GM18519 (cell line): ENCODE data around the gene HSP90AA1.

ENCODE experiments used
- ATAC-seq: cut with Tn5 transposase; IDR thresholded peaks from one replicate; pipeline ENCODE4 v1.9.1; 2021; ENCODE audit warnings: mild to moderate bottlenecking, moderate library complexity; ENCODE audit not compliant: unreplicated experiment, low FRiP score

Gene HSP90AA1

DNA sequence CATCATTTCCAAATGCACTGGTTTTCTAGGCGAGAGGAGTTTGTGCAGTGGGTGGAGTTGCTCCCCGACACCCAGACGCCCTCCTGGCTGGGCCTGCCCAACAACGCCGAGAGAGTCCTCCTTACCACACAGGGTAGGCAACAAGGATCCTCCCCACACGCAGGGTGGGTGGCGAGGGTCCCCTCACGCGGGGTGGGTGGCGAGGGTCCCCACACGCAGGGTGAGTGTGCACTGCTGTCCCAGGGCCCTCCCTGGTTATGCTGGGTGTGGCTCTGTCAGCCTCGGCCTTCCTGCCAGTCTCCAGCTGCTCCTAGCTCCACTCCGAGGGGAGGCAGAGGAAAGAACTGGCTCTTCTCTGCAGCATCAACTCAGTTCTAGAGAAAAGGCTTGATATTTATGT, 42.3 kb downstream of the HSP90AA1 start:
- no peak for ATAC-seq

DNA sequence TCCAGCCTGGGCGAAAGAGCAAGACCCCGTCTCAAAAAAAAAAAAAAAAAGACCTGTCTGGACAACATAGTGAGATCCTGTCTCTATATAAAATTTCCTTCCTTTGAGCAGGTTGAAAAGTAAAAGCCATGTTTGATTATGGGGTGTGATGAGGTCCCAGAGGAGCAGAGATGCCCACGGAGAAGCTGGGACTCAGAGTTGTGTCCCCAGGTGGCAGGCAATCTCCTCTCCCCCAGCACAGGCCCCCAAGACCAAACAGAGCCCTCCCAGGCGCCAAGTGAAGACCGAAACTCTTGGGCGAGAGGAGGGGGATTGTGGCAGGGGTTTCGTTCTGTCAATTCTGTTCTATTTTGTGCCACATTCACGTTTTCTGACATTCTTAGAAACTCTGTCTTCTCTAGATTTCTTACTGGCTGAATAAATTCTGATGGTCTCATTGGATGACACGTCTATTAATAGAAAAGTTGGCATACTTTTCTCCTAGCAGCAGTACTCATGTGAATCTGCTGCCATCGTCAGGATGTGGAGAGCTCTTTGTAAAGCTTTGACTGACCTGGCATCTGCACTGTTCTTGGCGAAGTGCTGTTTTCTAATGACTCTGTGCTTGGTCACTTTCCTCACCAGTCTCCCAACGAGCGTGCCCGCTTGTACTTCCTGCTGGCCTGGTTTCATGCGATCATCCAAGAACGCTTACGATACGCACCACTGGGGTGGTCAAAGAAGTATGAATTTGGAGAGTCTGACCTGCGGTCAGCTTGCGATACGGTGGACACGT, 43.4 kb downstream of the HSP90AA1 start:
- ATAC-seq: no peak

GRCh38 chr14:102042699-102043098, 44.1 kb downstream of the HSP90AA1 start:
- no peak for ATAC-seq

DNA sequence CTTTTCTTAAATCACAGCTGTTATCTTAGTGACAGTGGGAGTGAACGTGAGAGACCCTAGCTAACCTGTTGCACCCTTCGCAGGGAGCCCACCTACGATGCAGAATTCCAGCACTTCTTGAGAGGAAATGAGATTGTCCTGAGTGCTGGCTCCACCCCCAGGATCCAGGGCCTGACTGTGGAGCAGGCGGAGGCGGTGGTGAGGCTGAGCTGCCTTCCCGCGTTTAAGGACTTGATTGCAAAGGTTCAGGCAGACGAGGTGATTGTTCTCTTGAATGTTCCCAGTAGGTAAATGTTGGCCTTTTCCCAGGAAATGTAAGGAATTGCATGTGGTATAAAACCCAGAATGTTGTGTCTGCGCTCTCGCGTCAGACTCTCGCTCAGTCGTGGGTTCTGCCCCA, 46.7 kb downstream of the HSP90AA1 start:
- ATAC-seq: no peak

GRCh38 chr14:102039157-102039556, 47.7 kb downstream of the HSP90AA1 start:
- ATAC-seq: no peak

- no peak for ATAC-seq
Measured at GRCh38 chr14:102037686-102038085, 49.2 kb downstream of the HSP90AA1 start.

DNA sequence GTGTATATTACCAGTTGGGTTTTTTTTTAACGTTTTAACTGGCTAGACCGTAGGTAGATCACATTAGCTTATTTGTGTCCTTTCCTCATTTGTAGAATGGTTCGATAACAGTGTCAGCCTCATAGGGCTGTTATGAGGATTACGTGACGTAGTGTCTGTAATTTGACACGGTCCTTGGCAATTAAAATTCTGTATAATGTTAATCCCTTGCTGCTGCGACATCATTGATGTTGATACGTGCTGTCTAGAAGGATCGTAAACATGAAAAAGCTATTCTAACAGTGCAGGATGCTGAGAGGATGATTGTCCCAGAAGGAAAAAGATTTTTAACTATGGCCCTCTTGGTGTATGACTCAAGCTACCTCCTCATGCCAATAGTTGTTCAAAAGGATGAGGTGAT, 50.9 kb downstream of the HSP90AA1 start:
- no peak for ATAC-seq

- no peak for ATAC-seq
Measured at GRCh38 chr14:102034301-102034700, 52.5 kb downstream of the HSP90AA1 start.

DNA sequence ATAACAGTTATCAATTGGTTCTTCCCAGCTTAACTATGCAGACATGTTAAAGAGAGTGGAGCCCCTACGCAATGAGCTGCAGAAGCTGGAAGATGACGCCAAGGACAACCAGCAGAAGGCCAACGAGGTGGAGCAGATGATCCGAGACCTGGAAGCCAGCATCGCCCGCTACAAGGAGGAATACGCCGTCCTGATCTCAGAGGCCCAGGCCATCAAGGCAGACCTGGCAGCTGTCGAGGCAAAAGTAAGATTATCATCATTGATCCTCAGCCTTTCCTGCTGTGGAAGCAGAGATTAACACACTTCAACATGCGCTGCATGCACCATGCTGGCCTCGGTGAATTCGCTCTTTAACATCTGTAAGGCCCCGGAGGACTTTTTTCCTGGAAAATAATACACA, 53.6 kb downstream of the HSP90AA1 start:
- ATAC-seq: no peak
